Measurements from ENCODE around the gene IFI27L2.

The IFI27L2 gene

GRCh38 chr14:94101748-94102147 is 27.7 kb downstream of the IFI27L2 start:
- H3K27ac ChIP-seq: no peak overlapping the region
- TF ChIP-seq CTCF (conservative IDR thresholded peaks at IDR 0.05): no peak

- no peak overlapping the region for H3K27ac ChIP-seq
- no peak for TF ChIP-seq ZFX (IDR thresholded peaks at IDR 0.05)
- TF ChIP-seq CTCF (conservative IDR thresholded peaks at IDR 0.05): no peak
Measured at GRCh38 chr14:94100847-94101246, 28.6 kb downstream of the IFI27L2 start.

- TF ChIP-seq CTCF (conservative IDR thresholded peaks at IDR 0.05): no peak
- TF ChIP-seq ZFX (IDR thresholded peaks at IDR 0.05): no peak
- H3K27ac ChIP-seq: no peak overlapping the region
Measured at GRCh38 chr14:94099006-94099405, 30.4 kb downstream of the IFI27L2 start.

GRCh38 chr14:94098326-94098992 is 30.9 kb downstream of the IFI27L2 start:
- TF ChIP-seq CTCF (conservative IDR thresholded peaks at IDR 0.05) (no peak), ZFX (IDR thresholded peaks at IDR 0.05) (no peak)
- no peak overlapping the region for H3K27ac ChIP-seq

GRCh38 chr14:94097091-94097490 is 32.3 kb downstream of the IFI27L2 start:
- TF ChIP-seq ZFX (IDR thresholded peaks at IDR 0.05): no peak
- no peak for TF ChIP-seq CTCF (conservative IDR thresholded peaks at IDR 0.05)
- H3K27ac ChIP-seq: no peak overlapping the region

GRCh38 chr14:94093418-94093817 is 36.0 kb downstream of the IFI27L2 start:
- no peak overlapping the region for H3K27ac ChIP-seq
- no peak for TF ChIP-seq ZFX (IDR thresholded peaks at IDR 0.05)
- no peak for TF ChIP-seq CTCF (conservative IDR thresholded peaks at IDR 0.05)

GRCh38 chr14:94089479-94089878 is 39.9 kb downstream of the IFI27L2 start:
- TF ChIP-seq ZFX (IDR thresholded peaks at IDR 0.05) (no peak), CTCF (conservative IDR thresholded peaks at IDR 0.05) (no peak)
- H3K27ac ChIP-seq: no peak overlapping the region
